Mesenchymal stem cell (in vitro differentiated cells and primary cell): ENCODE results near the gene PGK2.

Source experiments
- DNase-seq: peaks from one replicate; pipeline ENCODE4 v3.0.0-alpha.2; 2013
- H2AFZ ChIP-seq: one replicate; pipeline ENCODE4 v1.6.1; 2013; ENCODE audit warnings: low read depth, mild to moderate bottlenecking, control low read depth, inconsistent platforms, low read length, moderate library complexity
- H2AK5ac ChIP-seq: 2 replicates; pipeline ENCODE4 v1.6.1; 2013; ENCODE audit warnings: low read length, moderate library complexity, mild to moderate bottlenecking, inconsistent platforms; ENCODE audit not compliant: severe bottlenecking
- H2BK120ac ChIP-seq: one replicate; pipeline ENCODE4 v1.6.1; 2013; ENCODE audit warnings: low read depth, mild to moderate bottlenecking, inconsistent platforms, low read length, moderate library complexity
- H2BK12ac ChIP-seq, 2 experiments: one replicate each; pipeline ENCODE4 v1.6.1; 2013; ENCODE audit warnings: inconsistent platforms in 2 of 2, low read length in 2 of 2, mild to moderate bottlenecking in 2 of 2, moderate library complexity in 2 of 2, control low read depth in 1 of 2
- H2BK15ac ChIP-seq: one replicate; pipeline ENCODE4 v1.6.1; 2013; ENCODE audit warnings: mild to moderate bottlenecking, low read depth, inconsistent platforms; ENCODE audit not compliant: poor library complexity, severe bottlenecking
- H2BK5ac ChIP-seq: 2 replicates; pipeline ENCODE4 v1.6.1; 2013; ENCODE audit warnings: low read depth, mild to moderate bottlenecking, low read length, control low read depth, inconsistent platforms; ENCODE audit not compliant: poor library complexity, severe bottlenecking
- H3K14ac ChIP-seq, 2 experiments: one replicate each; pipeline ENCODE4 v1.6.1; 2013; ENCODE audit warnings: inconsistent platforms in 2 of 2, low read length in 2 of 2, control low read depth in 1 of 2, mild to moderate bottlenecking in 1 of 2, moderate library complexity in 1 of 2
- H3K18ac ChIP-seq, 2 experiments: one replicate each; pipeline ENCODE4 v1.6.1; 2013; ENCODE audit warnings: inconsistent platforms in 2 of 2, low read length in 2 of 2, control low read depth in 1 of 2, low read depth in 1 of 2, mild to moderate bottlenecking in 1 of 2
- H3K23ac ChIP-seq, 2 experiments: one replicate each; pipeline ENCODE4 v1.6.1; 2013; ENCODE audit warnings: inconsistent platforms in 2 of 2, low read length in 2 of 2, mild to moderate bottlenecking in 2 of 2, moderate library complexity in 2 of 2, control low read depth in 1 of 2
- H3K27ac ChIP-seq: 2 replicates; pipeline ENCODE4 v1.5.1; 2013; ENCODE audit warnings: mild to moderate bottlenecking, moderate library complexity, low read length, control low read depth, inconsistent platforms; ENCODE audit not compliant: poor library complexity, severe bottlenecking
- H3K27me3 ChIP-seq, 2 experiments: 2 replicates each; pipeline versions ENCODE4 v1.6.1 to v1.7.0; 2013; ENCODE audit warnings: low read length in 2 of 2, mild to moderate bottlenecking in 2 of 2, moderate library complexity in 2 of 2, control low read depth in 1 of 2, inconsistent platforms in 1 of 2; ENCODE audit not compliant: control insufficient read depth in 1 of 2, insufficient read depth in 1 of 2
- H3K36me3 ChIP-seq, 2 experiments: 2 replicates each; pipeline versions ENCODE4 v1.6.1 to v1.7.0; 2013; ENCODE audit warnings: low read length in 2 of 2, control low read depth in 1 of 2, inconsistent platforms in 1 of 2, low read depth in 1 of 2, mild to moderate bottlenecking in 1 of 2; ENCODE audit not compliant: insufficient read depth in 2 of 2, control insufficient read depth in 1 of 2
- H3K4ac ChIP-seq, 2 experiments: one replicate each; pipeline ENCODE4 v1.6.1; 2013; ENCODE audit warnings: inconsistent platforms in 2 of 2, low read length in 2 of 2, mild to moderate bottlenecking in 2 of 2, moderate library complexity in 2 of 2, control low read depth in 1 of 2, low read depth in 1 of 2
- H3K4me1 ChIP-seq: 2 replicates; pipeline ENCODE4 v1.6.1; 2013; ENCODE audit warnings: low read depth, low read length, control low read depth; ENCODE audit not compliant: control insufficient read depth, insufficient read depth
- H3K4me2 ChIP-seq: 2 replicates; pipeline ENCODE4 v1.6.1; 2013; ENCODE audit warnings: low read length, mild to moderate bottlenecking, inconsistent platforms; ENCODE audit not compliant: poor library complexity, severe bottlenecking
- H3K4me3 ChIP-seq, 2 experiments: 2 replicates each; pipeline versions ENCODE4 v1.5.1 to v1.7.0; 2013; ENCODE audit warnings: low read length in 2 of 2, mild to moderate bottlenecking in 2 of 2, control low read depth in 1 of 2, low read depth in 1 of 2; ENCODE audit not compliant: insufficient read depth in 1 of 2
- H3K79me1 ChIP-seq: replicated peaks from 2 replicates; pipeline ENCODE4 v1.6.1; 2013; ENCODE audit warnings: mild to moderate bottlenecking, control low read depth, low read length, inconsistent platforms; ENCODE audit not compliant: poor library complexity, severe bottlenecking
- H3K9ac ChIP-seq: 2 replicates; pipeline ENCODE4 v1.7.0; 2013; ENCODE audit warnings: mild to moderate bottlenecking, low read length, moderate library complexity
- H3K9me3 ChIP-seq: 2 replicates; pipeline ENCODE4 v1.7.0; 2013; ENCODE audit warnings: mild to moderate bottlenecking, low read length; ENCODE audit not compliant: control insufficient read depth
- H4K8ac ChIP-seq: one replicate; pipeline ENCODE4 v1.6.1; 2013; ENCODE audit warnings: inconsistent platforms, mild to moderate bottlenecking, low read length, moderate library complexity
- H4K91ac ChIP-seq: one replicate; pipeline ENCODE4 v1.6.1; 2013; ENCODE audit warnings: mild to moderate bottlenecking, low read length, inconsistent platforms
- WGBS: methylation state at CpG from one replicate; pipeline ENCODE4 v1.1.7; 2013; ENCODE audit warnings: mixed read lengths; 5-methylcytosine and 5-hydroxymethylcytosine counted together

The PGK2 gene

DNA sequence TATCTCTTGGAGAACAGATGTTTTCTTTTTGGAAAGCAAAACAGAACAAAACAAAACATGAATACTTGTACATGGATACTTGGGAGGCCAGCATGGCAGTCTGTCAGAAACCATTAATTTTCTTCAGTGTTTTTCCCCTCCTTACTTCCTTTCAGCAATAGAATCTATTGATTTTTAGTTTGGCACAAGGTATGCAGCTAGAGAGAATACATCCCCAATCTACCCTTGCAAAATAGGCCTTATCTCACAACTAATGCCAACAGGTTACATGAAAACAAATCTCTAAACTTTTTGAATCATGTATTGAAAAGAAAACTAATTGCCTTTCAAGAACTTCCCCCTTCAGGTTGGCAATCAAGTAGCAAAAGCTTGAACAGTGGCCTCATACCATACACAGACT is 2.8 kb downstream of the PGK2 start:
- Histone ChIP-seq H3K14ac (no peak overlapping the region), H3K27ac (no peak overlapping the region), H3K9me3 (peaks cover 6% of the 10 kb centered on the region), H2BK15ac (no peak overlapping the region), H3K9ac (no peak overlapping the region), H3K4me3 (no peak overlapping the region), H3K4me2 (no peak overlapping the region), H2BK120ac (no peak overlapping the region), H4K8ac (no peak overlapping the region), H3K4ac (no peak overlapping the region), H3K18ac (no peak overlapping the region), H3K4me1 (no peaks in the 10 kb centered on the region), H3K27me3 (no peaks in the 10 kb centered on the region), H3K79me1 (no peaks in the 10 kb centered on the region), H2AK5ac (no peak overlapping the region), H2BK5ac (no peak overlapping the region), H3K36me3 (no peaks in the 10 kb centered on the region), H2BK12ac (no peak overlapping the region), H4K91ac (no peak overlapping the region), H3K23ac (no peak overlapping the region), H2AFZ (no peak overlapping the region)
- DNase-seq = no peak

DNA sequence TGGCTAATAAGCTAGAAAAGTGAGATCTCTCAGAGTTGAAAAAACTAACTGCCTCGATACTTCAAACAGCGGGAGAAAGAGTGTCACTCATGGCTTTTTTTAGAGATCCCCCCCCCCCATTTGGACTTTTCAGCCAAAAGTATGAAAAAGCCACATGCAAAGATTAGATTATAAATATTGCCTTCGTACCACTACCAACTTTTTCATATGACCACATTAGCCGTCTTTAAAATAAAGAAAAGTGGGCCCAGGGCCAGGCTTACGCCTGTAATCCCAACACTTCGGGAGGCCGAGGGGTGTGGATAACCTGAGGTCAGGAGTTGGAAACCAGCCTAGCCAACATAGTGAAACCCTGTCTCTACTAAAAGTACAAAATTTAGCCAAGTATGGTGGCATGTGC is 4.4 kb downstream of the PGK2 start:
- WGBS = 87% methylated on average over 7 of the region's 7 CpGs
- H3K18ac ChIP-seq = no peak overlapping the region
- no peak overlapping the region for H3K9ac ChIP-seq
- no peak for DNase-seq
- no peak overlapping the region for H2BK120ac ChIP-seq
- H3K4ac ChIP-seq = no peak overlapping the region
- H3K4me3 ChIP-seq = no peak overlapping the region
- no peak overlapping the region for H3K4me2 ChIP-seq
- H2BK5ac ChIP-seq = no peak overlapping the region
- H4K91ac ChIP-seq = no peak overlapping the region
- no peak overlapping the region for H4K8ac ChIP-seq
- H3K27ac ChIP-seq = no peak overlapping the region
- H3K23ac ChIP-seq = no peak overlapping the region
- H3K14ac ChIP-seq = no peak overlapping the region
- no peak overlapping the region for H2BK15ac ChIP-seq
- no peak overlapping the region for H2BK12ac ChIP-seq
- no peaks in the 10 kb centered on the region for H3K79me1 ChIP-seq
- H3K4me1 ChIP-seq = no peaks in the 10 kb centered on the region
- H3K27me3 ChIP-seq = no peaks in the 10 kb centered on the region
- no peak overlapping the region for H2AK5ac ChIP-seq
- no peaks in the 10 kb centered on the region for H3K36me3 ChIP-seq
- H2AFZ ChIP-seq = no peak overlapping the region
- peaks cover 6% of the 10 kb centered on the region for H3K9me3 ChIP-seq

DNA sequence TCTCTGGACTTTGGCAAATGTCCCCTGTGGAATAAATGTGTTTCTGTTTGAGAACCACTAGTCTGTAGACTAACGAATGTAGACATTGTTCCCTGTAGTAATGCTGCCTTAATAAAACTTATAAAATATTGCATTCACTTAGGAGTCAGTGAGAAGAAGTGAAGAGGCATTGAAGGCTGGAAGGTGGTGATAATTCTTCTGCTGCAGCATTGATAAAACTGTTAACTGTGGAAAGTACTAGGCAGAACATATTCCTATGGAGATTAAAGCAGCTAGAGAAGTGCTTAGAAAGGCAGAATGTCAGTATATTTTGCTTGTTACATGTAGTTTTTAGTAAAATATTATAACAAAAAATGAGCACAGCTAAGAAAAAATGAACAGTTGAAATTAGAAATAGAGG is 4.8 kb downstream of the PGK2 start:
- no peak overlapping the region for H2AFZ ChIP-seq
- no peak overlapping the region for H3K27ac ChIP-seq
- H3K18ac ChIP-seq = no peak overlapping the region
- H3K4me3 ChIP-seq = no peak overlapping the region
- H3K27me3 ChIP-seq = no peaks in the 10 kb centered on the region
- no peak overlapping the region for H2BK5ac ChIP-seq
- no peaks in the 10 kb centered on the region for H3K79me1 ChIP-seq
- no peak for DNase-seq
- H3K36me3 ChIP-seq = no peaks in the 10 kb centered on the region
- H3K4me1 ChIP-seq = no peaks in the 10 kb centered on the region
- no peak overlapping the region for H3K9ac ChIP-seq
- H2BK12ac ChIP-seq = no peak overlapping the region
- H3K23ac ChIP-seq = no peak overlapping the region
- no peak overlapping the region for H4K8ac ChIP-seq
- no peak overlapping the region for H2BK15ac ChIP-seq
- H3K14ac ChIP-seq = no peak overlapping the region
- no peak overlapping the region for H4K91ac ChIP-seq
- no peak overlapping the region for H2BK120ac ChIP-seq
- no peak overlapping the region for H2AK5ac ChIP-seq
- no peak overlapping the region for H3K4ac ChIP-seq
- H3K4me2 ChIP-seq = no peak overlapping the region
- no CpG with 5 or more reads among the region's 1 CpG for WGBS
- peaks cover 6% of the 10 kb centered on the region for H3K9me3 ChIP-seq

DNA sequence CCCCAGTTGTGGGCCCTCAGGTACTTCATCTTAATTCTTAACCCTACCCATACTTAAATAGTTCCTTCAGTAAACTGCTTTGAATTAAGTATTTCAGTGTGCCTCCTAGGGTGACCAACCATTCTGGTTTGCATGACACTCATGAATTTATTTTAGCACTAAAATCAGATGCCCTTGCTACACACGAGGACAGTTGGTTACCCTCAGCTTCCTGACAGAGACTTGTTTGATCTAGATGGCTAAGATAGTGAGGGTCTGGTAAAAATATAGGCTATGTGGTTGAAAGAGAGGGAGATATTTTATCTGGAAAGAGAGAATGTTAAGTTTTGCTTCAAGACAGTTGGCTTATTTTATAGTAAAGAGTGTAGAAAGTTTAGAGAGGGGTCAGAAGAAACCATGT is 10.6 kb downstream of the PGK2 start:
- no peak for DNase-seq
- Histone ChIP-seq H4K91ac (no peak overlapping the region), H3K4me1 (no peaks in the 10 kb centered on the region), H3K4ac (no peak overlapping the region), H3K18ac (no peak overlapping the region), H2BK15ac (no peak overlapping the region), H2AFZ (no peak overlapping the region), H3K23ac (no peak overlapping the region), H2BK120ac (no peak overlapping the region), H3K36me3 (no peaks in the 10 kb centered on the region), H3K27me3 (no peaks in the 10 kb centered on the region), H3K4me2 (no peak overlapping the region), H2BK5ac (no peak overlapping the region), H3K27ac (no peak overlapping the region), H2AK5ac (no peak overlapping the region), H3K9ac (no peak overlapping the region), H2BK12ac (no peak overlapping the region), H3K79me1 (no peaks in the 10 kb centered on the region), H3K4me3 (no peak overlapping the region), H4K8ac (no peak overlapping the region), H3K14ac (no peak overlapping the region), H3K9me3 (no peaks in the 10 kb centered on the region)
- WGBS = 30% methylated on average over 1 of the region's 1 CpG
